Stimulated activated effector memory CD8-positive, alpha-beta T cell treated with anti-CD3 and anti-CD28 coated beads, Interleukin-12 subunit alpha, Interleukin-12 subunit beta, amount 100 ng/mL, for 72 hours (primary cell): ENCODE results near the gene LDHB.
"Not testable (repeated sequence)": the region's sequence is repeated elsewhere in the genome, so short reads cannot be mapped to it uniquely, and the experiment has no call there.

Experiments used
- ATAC-seq: fragments of 150-1000 bp; cut with Tn5 transposase; 2 replicates; pipeline ENCODE4 v1.10.0; 2021
- DNase-seq, 2 donors: peaks; one replicate each; pipeline ENCODE4 v3.0.0; 2021 to 2022; ENCODE audit warnings: low spot score in 2 of 2
- H3K27ac Mint-ChIP-seq: one replicate; pipeline ENCODE4 v1.8.0; 2022; ENCODE audit warnings: mild to moderate bottlenecking, mixed read lengths
- H3K36me3 Mint-ChIP-seq: one replicate; pipeline ENCODE4 v1.8.0; 2022; ENCODE audit warnings: mild to moderate bottlenecking, mixed read lengths
- H3K4me1 Mint-ChIP-seq: one replicate; pipeline ENCODE4 v1.8.0; 2022; ENCODE audit warnings: mixed read lengths
- H3K4me3 Mint-ChIP-seq: one replicate; pipeline ENCODE4 v1.8.0; 2022; ENCODE audit warnings: mild to moderate bottlenecking, mixed read lengths
- H3K9me3 Mint-ChIP-seq: one replicate; pipeline ENCODE4 v1.8.0; 2022; ENCODE audit warnings: mixed read lengths

LDHB gene

DNA sequence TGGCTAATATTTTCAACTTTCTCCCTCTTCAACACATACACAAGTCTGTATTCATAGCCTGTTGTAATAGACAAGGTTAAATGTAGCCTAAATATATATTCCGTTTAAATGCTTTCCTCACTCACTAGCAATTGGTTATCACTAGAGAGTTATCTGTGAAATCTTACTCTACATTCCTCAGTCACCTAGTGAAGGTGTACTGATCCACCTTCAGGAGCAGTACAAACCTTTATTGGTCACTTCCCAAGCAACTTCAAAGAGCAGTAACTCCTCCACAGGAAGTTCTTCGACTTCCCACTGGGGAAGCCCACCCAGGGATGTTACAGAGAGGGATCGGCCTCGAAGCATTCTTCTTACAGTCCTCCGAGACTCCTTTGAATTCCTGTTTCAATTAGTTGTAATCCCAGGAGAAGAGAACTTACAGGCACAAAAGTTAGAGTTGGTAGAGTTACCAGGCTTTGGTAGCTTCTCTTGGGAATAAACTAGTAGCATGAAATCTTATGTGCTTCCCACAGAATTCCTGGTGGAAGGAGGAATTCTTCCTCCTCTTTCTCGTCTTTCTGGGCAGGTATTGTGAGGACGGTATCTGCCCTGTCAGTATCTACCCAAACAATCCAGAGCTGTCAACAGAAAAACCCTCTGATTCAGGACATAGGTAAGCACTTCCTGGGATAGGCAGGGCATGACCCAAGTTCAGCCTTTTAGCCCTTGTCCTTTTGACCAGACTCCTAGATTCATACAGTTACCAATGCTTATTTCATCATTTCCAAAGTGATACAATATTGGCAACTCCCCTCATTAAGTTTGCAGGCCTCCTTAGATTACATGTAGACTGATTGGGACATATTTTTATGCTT is 53.2 kb downstream of the LDHB start, which contains the start of gene GYS2:
Gene GYS2, minus strand, starts transcription at position 603 of the 857 bp plus-strand sequence. Its CDS starts 255 bp downstream, at position 348.
- H3K4me3 Mint-ChIP-seq = no peak within 1 kb of the TSS
- no peak for DNase-seq
- H3K4me1 Mint-ChIP-seq = no peaks in the 10 kb centered on the region
- no peaks in the 10 kb centered on the region for H3K9me3 Mint-ChIP-seq
- no peak within 1 kb of the TSS for H3K27ac Mint-ChIP-seq
- no peaks in the 10 kb centered on the region for H3K36me3 Mint-ChIP-seq
- no peak for ATAC-seq

- no peaks in the 10 kb centered on the region for H3K4me1 Mint-ChIP-seq
- no peak overlapping the region for H3K4me3 Mint-ChIP-seq
- no peak overlapping the region for H3K27ac Mint-ChIP-seq
- no peaks in the 10 kb centered on the region for H3K36me3 Mint-ChIP-seq
- DNase-seq (no peak), ATAC-seq (no peak)
- no peaks in the 10 kb centered on the region for H3K9me3 Mint-ChIP-seq
These were observed 54.9 kb downstream of the LDHB start for GRCh38 chr12:21602774-21603173.

DNA sequence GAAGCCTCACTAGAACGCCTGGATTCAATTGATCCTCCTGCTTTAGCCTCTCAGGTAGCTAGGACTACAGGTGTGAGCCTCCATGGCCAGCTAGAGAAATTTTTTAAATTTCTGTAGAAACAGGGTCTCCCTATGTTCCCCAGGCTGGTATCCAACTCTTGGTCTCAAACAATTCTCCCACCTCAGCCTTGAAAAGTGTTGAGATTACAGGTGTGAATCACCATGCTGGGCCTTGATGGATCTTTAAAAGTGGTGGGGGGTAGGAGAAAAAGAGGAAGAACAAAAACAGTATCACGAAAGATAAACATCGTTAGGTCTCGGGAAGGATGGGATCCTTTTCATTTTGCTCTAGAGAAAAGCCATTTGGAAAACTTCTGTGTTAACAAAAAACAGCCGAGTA is 57.4 kb downstream of the LDHB start:
- Mint-ChIP-seq H3K4me3 (no peak overlapping the region), H3K9me3 (no peaks in the 10 kb centered on the region), H3K4me1 (no peaks in the 10 kb centered on the region), H3K36me3 (no peaks in the 10 kb centered on the region), H3K27ac (no peak overlapping the region)
- ATAC-seq (no peak), DNase-seq (no peak)

GRCh38 chr12:21599143-21599999 is 58.3 kb downstream of the LDHB start:
- no peak for ATAC-seq
- no peaks in the 10 kb centered on the region for H3K9me3 Mint-ChIP-seq

GRCh38 chr12:21598651-21599050 is 59.0 kb downstream of the LDHB start:
- Mint-ChIP-seq H3K9me3 (no peaks in the 10 kb centered on the region), H3K4me3 (no peak overlapping the region), H3K27ac (no peak overlapping the region), H3K36me3 (no peaks in the 10 kb centered on the region), H3K4me1 (no peaks in the 10 kb centered on the region)
- DNase-seq (no peak), ATAC-seq (no peak)

More at GRCh38 chr12:21599143-21599999, 58.3 kb downstream of the LDHB start:
- H3K36me3 Mint-ChIP-seq = no peaks in the 10 kb centered on the region
- no peak overlapping the region for H3K27ac Mint-ChIP-seq
- H3K4me3 Mint-ChIP-seq = no peak overlapping the region
- no peak for DNase-seq
- no peaks in the 10 kb centered on the region for H3K4me1 Mint-ChIP-seq

- H3K9me3 Mint-ChIP-seq = peaks cover 14% of the 10 kb centered on the region
- not testable (repeated sequence) for H3K4me3 Mint-ChIP-seq, ATAC-seq, DNase-seq, H3K4me1 Mint-ChIP-seq, H3K27ac Mint-ChIP-seq, H3K36me3 Mint-ChIP-seq
These were observed 62.3 kb downstream of the LDHB start for GRCh38 chr12:21595356-21595755.

DNA sequence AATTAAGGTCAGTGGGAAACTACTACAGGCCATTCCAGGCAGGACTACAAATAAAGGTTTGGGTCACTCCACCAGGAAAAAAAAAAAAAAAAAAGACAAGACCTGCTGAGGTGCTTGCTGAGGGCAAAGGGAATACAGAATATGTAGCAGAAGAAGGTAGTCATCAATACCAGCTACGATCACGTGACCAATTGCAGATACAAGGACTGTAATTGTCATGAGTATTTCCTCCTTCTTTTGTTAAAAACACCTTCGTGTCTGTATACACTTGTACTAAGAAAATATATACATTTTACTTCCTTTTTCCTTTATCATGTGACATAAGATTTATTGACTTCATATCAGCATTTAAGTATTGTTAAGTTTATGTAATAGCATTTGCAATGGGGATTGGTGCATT is 72.2 kb downstream of the LDHB start:
- H3K9me3 Mint-ChIP-seq = no peaks in the 10 kb centered on the region

More for the DNA sequence above, 72.2 kb downstream of the LDHB start:
- DNase-seq (no peak), ATAC-seq (no peak)
- Mint-ChIP-seq H3K27ac (no peak overlapping the region), H3K36me3 (no peaks in the 10 kb centered on the region), H3K4me3 (no peak overlapping the region), H3K4me1 (no peaks in the 10 kb centered on the region)
